Osteocyte (in vitro differentiated cells): ENCODE data around the gene SPIB. TPM values are rescaled to one million over a fixed set of nuclear protein-coding genes. Genes with fewer than 3 reads are reported as not detected.

Experiments
- DNase-seq: peaks from one replicate; pipeline ENCODE4 v3.0.0; 2021; ENCODE audit warnings: mixed read lengths; ENCODE audit not compliant: unreplicated experiment; ENCODE audit errors: extremely low spot score
- H3K27ac Mint-ChIP-seq: one replicate; pipeline ENCODE4 v1.8.0; 2021; ENCODE audit warnings: mild to moderate bottlenecking, mixed read lengths; ENCODE audit not compliant: unreplicated experiment
- H3K27me3 Mint-ChIP-seq: one replicate; pipeline ENCODE4 v1.8.0; 2021; ENCODE audit warnings: mixed read lengths; ENCODE audit not compliant: unreplicated experiment
- H3K36me3 Mint-ChIP-seq: one replicate; pipeline ENCODE4 v1.8.0; 2021; ENCODE audit warnings: mixed read lengths; ENCODE audit not compliant: unreplicated experiment
- H3K4me1 Mint-ChIP-seq: one replicate; pipeline ENCODE4 v1.8.0; 2021; ENCODE audit warnings: mixed read lengths; ENCODE audit not compliant: unreplicated experiment
- H3K4me3 Mint-ChIP-seq: one replicate; pipeline ENCODE4 v1.8.0; 2021; ENCODE audit warnings: mild to moderate bottlenecking, moderate library complexity, mixed read lengths; ENCODE audit not compliant: unreplicated experiment
- H3K9me3 Mint-ChIP-seq: one replicate; pipeline ENCODE4 v1.8.0; 2021; ENCODE audit warnings: mixed read lengths; ENCODE audit not compliant: unreplicated experiment
- total RNA-seq: library from RNA; stranded (reverse); gene quantifications from 2 replicates; pipeline ENCODE4 v1.2.1, GENCODE V29; 2021
- TF ChIP-seq, protein P1 (sequence below): fragments of 200-600 bp; sonication (generic); IDR thresholded peaks from 2 replicates; pipeline ENCODE4 v1.5.0; 2021; ENCODE audit warnings: antibody characterized with exemption, mild to moderate bottlenecking, moderate library complexity

Gene SPIB
- total RNA-seq, 1 donor from 2014 or later, result not detected

DNA sequence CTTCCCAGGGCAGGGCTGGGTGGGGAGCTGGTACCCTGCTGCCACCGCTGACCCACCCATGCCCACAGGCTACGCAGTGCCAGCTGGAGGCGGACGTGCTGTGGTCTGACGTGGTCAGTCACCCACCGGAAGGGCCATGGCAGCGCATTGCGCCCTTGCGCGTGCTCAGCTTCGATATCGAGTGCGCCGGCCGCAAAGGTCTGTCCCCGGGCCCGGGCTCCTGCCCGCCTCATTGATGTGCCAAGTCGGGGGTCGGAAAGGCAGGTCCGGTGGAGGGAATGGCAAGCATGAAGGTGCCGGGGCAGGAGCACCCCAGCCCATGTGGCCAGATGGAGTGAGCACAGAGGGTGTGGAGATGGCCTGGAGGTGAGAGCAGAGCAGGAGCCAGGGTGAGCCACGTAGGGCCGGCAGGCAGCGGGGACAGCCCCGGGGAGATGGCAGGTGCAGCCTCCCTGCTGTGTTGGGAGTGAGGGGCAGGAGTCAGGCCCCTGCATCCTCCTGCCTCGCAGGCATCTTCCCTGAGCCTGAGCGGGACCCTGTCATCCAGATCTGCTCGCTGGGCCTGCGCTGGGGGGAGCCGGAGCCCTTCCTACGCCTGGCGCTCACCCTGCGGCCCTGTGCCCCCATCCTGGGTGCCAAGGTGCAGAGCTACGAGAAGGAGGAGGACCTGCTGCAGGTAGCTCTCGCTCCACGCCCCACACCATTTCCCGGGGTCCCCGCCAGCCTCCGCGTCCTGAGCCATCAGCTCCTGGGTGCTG is 16.0 kb upstream of the SPIB start:
- Mint-ChIP-seq H3K36me3 (peaks cover 5% of the 10 kb centered on the region), H3K4me1 (no peaks in the 10 kb centered on the region), H3K27ac (no peak overlapping the region), H3K4me3 (no peak overlapping the region), H3K9me3 (no peaks in the 10 kb centered on the region), H3K27me3 (no peaks in the 10 kb centered on the region)
- no peak for DNase-seq
- TF ChIP-seq, protein P1, sequence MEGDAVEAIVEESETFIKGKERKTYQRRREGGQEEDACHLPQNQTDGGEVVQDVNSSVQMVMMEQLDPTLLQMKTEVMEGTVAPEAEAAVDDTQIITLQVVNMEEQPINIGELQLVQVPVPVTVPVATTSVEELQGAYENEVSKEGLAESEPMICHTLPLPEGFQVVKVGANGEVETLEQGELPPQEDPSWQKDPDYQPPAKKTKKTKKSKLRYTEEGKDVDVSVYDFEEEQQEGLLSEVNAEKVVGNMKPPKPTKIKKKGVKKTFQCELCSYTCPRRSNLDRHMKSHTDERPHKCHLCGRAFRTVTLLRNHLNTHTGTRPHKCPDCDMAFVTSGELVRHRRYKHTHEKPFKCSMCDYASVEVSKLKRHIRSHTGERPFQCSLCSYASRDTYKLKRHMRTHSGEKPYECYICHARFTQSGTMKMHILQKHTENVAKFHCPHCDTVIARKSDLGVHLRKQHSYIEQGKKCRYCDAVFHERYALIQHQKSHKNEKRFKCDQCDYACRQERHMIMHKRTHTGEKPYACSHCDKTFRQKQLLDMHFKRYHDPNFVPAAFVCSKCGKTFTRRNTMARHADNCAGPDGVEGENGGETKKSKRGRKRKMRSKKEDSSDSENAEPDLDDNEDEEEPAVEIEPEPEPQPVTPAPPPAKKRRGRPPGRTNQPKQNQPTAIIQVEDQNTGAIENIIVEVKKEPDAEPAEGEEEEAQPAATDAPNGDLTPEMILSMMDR, result no peak

DNA sequence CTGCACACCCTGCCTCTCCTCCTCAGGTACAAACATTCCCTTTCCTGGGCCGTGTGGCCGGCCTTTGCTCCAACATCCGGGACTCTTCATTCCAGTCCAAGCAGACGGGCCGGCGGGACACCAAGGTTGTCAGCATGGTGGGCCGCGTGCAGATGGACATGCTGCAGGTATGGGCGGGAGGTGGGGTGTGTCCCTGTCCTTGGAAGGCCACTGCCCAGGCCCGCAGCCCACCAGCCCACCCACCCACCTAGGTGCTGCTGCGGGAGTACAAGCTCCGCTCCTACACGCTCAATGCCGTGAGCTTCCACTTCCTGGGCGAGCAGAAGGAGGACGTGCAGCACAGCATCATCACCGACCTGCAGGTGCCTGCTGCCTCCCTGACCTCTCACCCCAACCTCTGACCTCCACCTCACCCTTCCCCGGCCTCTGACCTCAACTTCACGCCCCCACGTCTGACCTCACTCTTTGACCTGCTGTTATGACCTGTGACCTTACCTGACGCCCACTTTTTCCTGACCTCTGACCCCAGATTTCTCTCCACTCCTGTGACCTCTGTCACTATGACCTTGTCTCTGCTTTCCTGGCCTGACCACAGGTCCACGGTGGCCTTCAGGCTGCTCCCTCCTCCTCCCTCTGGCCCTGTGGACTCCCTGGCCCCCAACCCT is 12.4 kb upstream of the SPIB start:
- peaks cover 5% of the 10 kb centered on the region for H3K36me3 Mint-ChIP-seq
- H3K27ac Mint-ChIP-seq, result no peak overlapping the region
- H3K9me3 Mint-ChIP-seq, result no peaks in the 10 kb centered on the region
- H3K4me1 Mint-ChIP-seq, result no peaks in the 10 kb centered on the region
- TF ChIP-seq, protein P1, result no peak
- H3K4me3 Mint-ChIP-seq, result no peak overlapping the region
- H3K27me3 Mint-ChIP-seq, result no peaks in the 10 kb centered on the region
- no peak for DNase-seq

DNA sequence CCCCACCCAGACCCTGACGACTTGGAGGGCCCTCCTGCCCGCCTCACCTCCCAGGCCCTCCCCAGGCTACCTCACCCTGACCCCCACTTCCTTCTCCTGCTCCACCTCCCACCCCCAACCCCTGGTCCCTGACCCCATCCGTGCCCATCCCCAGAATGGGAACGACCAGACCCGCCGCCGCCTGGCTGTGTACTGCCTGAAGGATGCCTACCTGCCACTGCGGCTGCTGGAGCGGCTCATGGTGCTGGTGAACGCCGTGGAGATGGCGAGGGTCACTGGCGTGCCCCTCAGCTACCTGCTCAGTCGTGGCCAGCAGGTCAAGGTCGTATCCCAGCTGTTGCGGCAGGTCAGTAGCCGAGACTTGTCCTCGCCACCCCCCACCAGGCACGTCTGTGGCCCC is 11.9 kb upstream of the SPIB start:
- no peaks in the 10 kb centered on the region for H3K4me1 Mint-ChIP-seq
- no peak overlapping the region for H3K27ac Mint-ChIP-seq
- H3K4me3 Mint-ChIP-seq, result no peak overlapping the region
- H3K27me3 Mint-ChIP-seq, result no peaks in the 10 kb centered on the region
- H3K9me3 Mint-ChIP-seq, result no peaks in the 10 kb centered on the region
- peaks cover 5% of the 10 kb centered on the region for H3K36me3 Mint-ChIP-seq
- TF ChIP-seq, protein P1, result no peak
- DNase-seq, result no peak

DNA sequence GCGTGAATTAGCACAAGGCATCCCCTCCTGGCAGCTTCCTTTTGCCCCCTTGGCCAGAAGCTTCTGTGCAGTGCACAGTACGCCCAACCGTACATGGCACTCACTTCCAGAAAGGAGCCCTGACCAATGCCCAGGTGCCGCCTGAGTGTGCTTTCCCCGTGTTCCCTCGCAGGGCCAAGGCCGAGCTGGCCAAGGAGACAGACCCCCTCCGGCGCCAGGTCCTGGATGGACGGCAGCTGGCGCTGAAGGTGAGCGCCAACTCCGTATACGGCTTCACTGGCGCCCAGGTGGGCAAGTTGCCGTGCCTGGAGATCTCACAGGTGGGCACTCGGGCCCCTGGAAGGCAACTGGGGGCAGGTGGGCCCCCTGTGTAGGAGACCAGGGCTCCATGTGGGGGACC is 9.4 kb upstream of the SPIB start:
- peaks cover 5% of the 10 kb centered on the region for H3K36me3 Mint-ChIP-seq
- DNase-seq, result no peak
- TF ChIP-seq, protein P1, result no peak

DNA sequence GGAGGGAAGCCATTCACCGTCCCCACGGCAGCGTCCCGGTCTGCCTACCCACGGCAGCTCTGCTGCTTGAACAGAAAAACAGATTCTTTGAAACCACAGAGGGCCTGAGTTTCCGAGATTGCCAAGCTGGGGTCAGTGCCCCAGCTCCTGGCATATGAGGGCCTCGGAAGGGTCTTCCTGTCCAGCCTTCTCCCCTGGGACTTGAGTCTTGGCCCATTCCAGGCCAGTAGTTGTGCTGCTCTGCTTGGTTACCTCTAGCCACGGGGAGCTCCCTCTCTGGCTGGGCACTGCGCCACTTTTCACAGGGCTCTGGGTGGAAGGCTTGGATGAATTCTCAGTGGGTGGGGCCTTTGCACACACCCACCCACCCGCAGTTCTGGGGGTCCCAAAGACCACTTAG is 8.6 kb upstream of the SPIB start:
- Mint-ChIP-seq H3K36me3 (peaks cover 5% of the 10 kb centered on the region), H3K27me3 (no peaks in the 10 kb centered on the region), H3K4me3 (no peak overlapping the region), H3K4me1 (no peaks in the 10 kb centered on the region), H3K27ac (no peak overlapping the region), H3K9me3 (no peaks in the 10 kb centered on the region)
- DNase-seq, result no peak
- TF ChIP-seq, protein P1, result no peak

More for the DNA sequence above, 9.4 kb upstream of the SPIB start:
- H3K27ac Mint-ChIP-seq, result no peak overlapping the region
- H3K27me3 Mint-ChIP-seq, result no peaks in the 10 kb centered on the region
- no peaks in the 10 kb centered on the region for H3K4me1 Mint-ChIP-seq
- H3K4me3 Mint-ChIP-seq, result no peak overlapping the region
- no peaks in the 10 kb centered on the region for H3K9me3 Mint-ChIP-seq
